A673 (cell line): ENCODE measurements around the gene ATP8A1. TPM values are rescaled to one million over a fixed set of nuclear protein-coding genes. Genes with fewer than 3 reads are reported as not detected.

ENCODE experiments used
- BruUV-seq: library from RNA; stranded (reverse); fragments of 400-500 nt; replicated peaks from 2 replicates; lab custom pipeline; 2021; lab: Mats Ljungman, UMichigan
- CTCF ChIA-PET: fragments of 300-600 bp; sonication (Branson Sonifier 250); formaldehyde crosslinking; loops from one replicate; lab custom pipeline; 2022; ENCODE audit warnings: antibody characterized with exemption; lab: Charles Lee
- POLR2A ChIA-PET: fragments of 300-600 bp; sonication (Branson Sonifier 250); formaldehyde crosslinking; loops from one replicate; lab custom pipeline; 2022; ENCODE audit warnings: antibody characterized with exemption; ENCODE audit not compliant: low non-redundant PET; lab: Charles Lee
- DNase-seq: peaks from one replicate; pipeline ENCODE4 v3.0.0-alpha.2; 2015; ENCODE audit warnings: low spot score
- H3K27ac ChIP-seq: fragments of 200-600 bp; sonication (generic); 2 replicates; pipeline ENCODE4 v1.5.1; 2016; ENCODE audit warnings: mixed run types, low read depth, mild to moderate bottlenecking, mixed read lengths, antibody characterized with exemption, low read length; ENCODE audit not compliant: poor library complexity, severe bottlenecking
- H3K27me3 ChIP-seq: fragments of 200-600 bp; sonication (generic); replicated peaks from 2 replicates; pipeline ENCODE4 v1.6.1; 2017; ENCODE audit warnings: mixed run types, low read depth, mild to moderate bottlenecking, mixed read lengths, antibody characterized with exemption, low read length; ENCODE audit not compliant: insufficient read depth, poor library complexity
- H3K36me3 ChIP-seq: fragments of 200-600 bp; sonication (generic); 2 replicates; pipeline ENCODE4 v1.6.1; 2016; ENCODE audit warnings: mixed run types, mild to moderate bottlenecking, mixed read lengths, antibody characterized with exemption, low read length; ENCODE audit not compliant: insufficient read depth, poor library complexity, severe bottlenecking
- H3K4me1 ChIP-seq: fragments of 200-600 bp; sonication (generic); 2 replicates; pipeline ENCODE4 v1.6.1; 2017; ENCODE audit warnings: mixed run types, mild to moderate bottlenecking, mixed read lengths, antibody characterized with exemption, low read length; ENCODE audit not compliant: insufficient read depth, poor library complexity, severe bottlenecking
- H3K4me3 ChIP-seq: fragments of 200-600 bp; sonication (generic); 2 replicates; pipeline ENCODE4 v1.5.1; 2016; ENCODE audit warnings: low read depth, mixed run types, mild to moderate bottlenecking, mixed read lengths, low read length; ENCODE audit not compliant: poor library complexity, severe bottlenecking
- H3K9me3 ChIP-seq: fragments of 200-600 bp; sonication (generic); 2 replicates; pipeline ENCODE4 v1.6.1; 2016; ENCODE audit warnings: mixed run types, low read depth, mild to moderate bottlenecking, mixed read lengths, antibody characterized with exemption, low read length; ENCODE audit not compliant: poor library complexity, severe bottlenecking
- EZH2 ChIP-seq: fragments of 200-600 bp; sonication (generic); IDR thresholded peaks from 2 replicates; pipeline ENCODE4 v1.6.1; 2017; ENCODE audit warnings: borderline replicate concordance, low read depth, mild to moderate bottlenecking, mixed read lengths, antibody characterized with exemption, low read length; ENCODE audit not compliant: poor library complexity, severe bottlenecking
- intact Hi-C: fragments of 100-400 bp; cut with micrococcal nuclease; formaldehyde crosslinking; loops from one replicate; pipeline ENCODE4 v1.10.0; 2022; ENCODE audit not compliant: unreplicated experiment
- total RNA-seq: library from RNA; stranded (reverse); gene quantifications from 2 replicates; pipeline ENCODE4 v1.2.3, GENCODE V29; 2021
- TF ChIP-seq, protein P1 (sequence below): fragments of 300-800, 200-600 bp; sonication (generic); conservative IDR thresholded peaks from 2 replicates; pipeline ENCODE4 v1.5.1; 2017; ENCODE audit warnings: low read depth, mild to moderate bottlenecking, antibody characterized with exemption, low read length, moderate library complexity, mixed read lengths

ATP8A1 gene
- total RNA-seq, 1 experiment from 2014 or later: 0.28 TPM

DNA sequence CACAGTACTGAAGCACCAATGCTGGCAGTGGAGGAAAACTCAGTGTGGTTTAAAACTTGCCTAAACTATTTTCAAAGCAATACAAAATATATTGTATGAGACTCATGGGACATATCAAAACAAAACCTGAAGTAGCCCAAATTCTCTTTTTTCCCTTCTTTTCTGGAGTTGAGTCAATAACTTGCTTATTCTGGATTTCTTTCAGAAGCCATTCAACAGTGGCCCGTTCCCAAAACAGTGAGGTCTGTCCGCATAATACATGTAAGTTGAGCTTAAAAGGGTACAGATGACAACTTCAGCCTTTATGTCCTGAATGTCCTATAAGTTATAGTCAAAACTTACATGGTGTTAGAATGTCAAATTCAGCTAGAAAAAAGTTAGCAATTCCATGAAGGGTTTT, 158.9 kb downstream of the ATP8A1 start:
- no peaks in the 10 kb centered on the region for H3K36me3 ChIP-seq

DNA sequence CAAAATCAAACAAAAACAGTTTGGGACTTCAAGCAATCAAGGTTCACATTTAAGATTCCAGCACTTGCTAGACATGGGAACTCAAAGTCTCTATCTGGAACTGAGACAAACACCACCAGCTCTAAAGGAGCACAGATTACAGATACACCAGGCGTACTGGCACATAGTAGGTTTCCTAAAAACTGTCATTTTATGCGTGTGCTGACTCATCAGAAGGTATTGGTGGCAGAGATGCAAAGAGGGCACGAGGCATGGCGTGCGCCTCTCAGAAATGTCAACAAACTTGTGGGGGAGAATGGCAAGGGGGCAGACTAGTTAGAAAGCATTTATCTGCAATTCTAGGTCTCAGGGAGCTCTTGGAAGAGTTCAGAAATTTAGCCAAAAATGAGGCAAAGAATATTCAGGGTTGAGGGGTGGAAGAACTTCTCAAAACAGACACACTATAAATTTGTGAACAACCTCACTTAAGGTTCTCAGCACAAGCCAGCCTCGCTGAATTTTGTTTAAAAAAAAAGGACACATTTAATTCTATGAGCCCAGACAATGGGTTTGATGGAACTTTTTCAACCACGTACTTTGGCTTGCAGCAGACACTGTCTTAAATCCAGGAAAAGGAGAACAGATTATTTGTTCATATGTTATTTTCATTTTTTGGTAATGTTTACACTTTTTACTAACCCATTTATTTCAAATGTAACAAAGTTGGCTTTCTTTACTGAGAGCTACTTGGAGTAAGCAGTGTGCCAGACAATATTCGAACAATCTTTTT, 159.6 kb downstream of the ATP8A1 start:
- Histone ChIP-seq H3K27ac (no peak overlapping the region), H3K9me3 (no peaks in the 10 kb centered on the region), H3K4me3 (no peak overlapping the region), H3K36me3 (no peaks in the 10 kb centered on the region), H3K4me1 (no peaks in the 10 kb centered on the region), H3K27me3 (peaks cover 44% of the 10 kb centered on the region)
- CTCF ChIA-PET: no interaction called here
- TF ChIP-seq, protein P1, sequence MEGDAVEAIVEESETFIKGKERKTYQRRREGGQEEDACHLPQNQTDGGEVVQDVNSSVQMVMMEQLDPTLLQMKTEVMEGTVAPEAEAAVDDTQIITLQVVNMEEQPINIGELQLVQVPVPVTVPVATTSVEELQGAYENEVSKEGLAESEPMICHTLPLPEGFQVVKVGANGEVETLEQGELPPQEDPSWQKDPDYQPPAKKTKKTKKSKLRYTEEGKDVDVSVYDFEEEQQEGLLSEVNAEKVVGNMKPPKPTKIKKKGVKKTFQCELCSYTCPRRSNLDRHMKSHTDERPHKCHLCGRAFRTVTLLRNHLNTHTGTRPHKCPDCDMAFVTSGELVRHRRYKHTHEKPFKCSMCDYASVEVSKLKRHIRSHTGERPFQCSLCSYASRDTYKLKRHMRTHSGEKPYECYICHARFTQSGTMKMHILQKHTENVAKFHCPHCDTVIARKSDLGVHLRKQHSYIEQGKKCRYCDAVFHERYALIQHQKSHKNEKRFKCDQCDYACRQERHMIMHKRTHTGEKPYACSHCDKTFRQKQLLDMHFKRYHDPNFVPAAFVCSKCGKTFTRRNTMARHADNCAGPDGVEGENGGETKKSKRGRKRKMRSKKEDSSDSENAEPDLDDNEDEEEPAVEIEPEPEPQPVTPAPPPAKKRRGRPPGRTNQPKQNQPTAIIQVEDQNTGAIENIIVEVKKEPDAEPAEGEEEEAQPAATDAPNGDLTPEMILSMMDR: no peak
- no peak for TF ChIP-seq EZH2
- BruUV-seq: no TSS peak
- intact Hi-C loops: no loop called here
- no peak for DNase-seq
- POLR2A ChIA-PET: no interaction called here

More for the DNA sequence above, 158.9 kb downstream of the ATP8A1 start:
- Histone ChIP-seq H3K9me3 (no peaks in the 10 kb centered on the region), H3K27me3 (peaks cover 39% of the 10 kb centered on the region), H3K4me3 (no peak overlapping the region), H3K27ac (no peak overlapping the region), H3K4me1 (no peaks in the 10 kb centered on the region)
- CTCF ChIA-PET: no interaction called here
- BruUV-seq: no TSS peak
- no peak for DNase-seq
- POLR2A ChIA-PET: no interaction called here
- TF ChIP-seq, protein P1: no peak
- no peak for TF ChIP-seq EZH2
- intact Hi-C loops: no loop called here

DNA sequence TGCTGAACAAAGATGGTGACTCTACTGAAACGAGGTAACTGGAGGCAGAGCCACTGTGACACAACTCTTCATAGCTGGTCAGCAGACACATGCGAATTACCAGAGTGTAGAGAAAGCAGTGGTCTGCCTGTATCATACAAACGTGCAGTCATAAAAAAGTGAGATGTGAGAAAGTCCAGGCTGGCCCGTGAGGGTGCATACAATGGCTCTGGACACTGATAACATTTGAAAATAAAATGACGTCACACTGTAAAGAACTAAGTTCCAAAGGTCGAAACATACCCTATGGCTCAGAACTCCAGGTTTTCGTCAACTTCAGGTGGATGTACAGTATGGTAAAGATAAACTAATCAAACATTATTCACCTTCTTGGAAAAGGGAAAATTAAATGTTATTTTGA, 163.9 kb downstream of the ATP8A1 start:
- no peak overlapping the region for H3K4me3 ChIP-seq
- no peak for DNase-seq
- peaks cover 57% of the 10 kb centered on the region for H3K27me3 ChIP-seq
- ChIA-PET POLR2A (no interaction called here), CTCF (no interaction called here)
- TF ChIP-seq, protein P1: no peak
- TF ChIP-seq EZH2: no peak
- H3K36me3 ChIP-seq: no peaks in the 10 kb centered on the region
- no TSS peak for BruUV-seq
- intact Hi-C loops: no loop called here
- H3K4me1 ChIP-seq: no peaks in the 10 kb centered on the region
- H3K27ac ChIP-seq: no peak overlapping the region
- no peaks in the 10 kb centered on the region for H3K9me3 ChIP-seq
